SKM-1 treated with dmso at 0.1 percent for 144 hours (cell line): ENCODE measurements around the gene TRPM8.

Experiments
- DNase-seq: peaks from one replicate; lab custom pipeline; 2025; ENCODE audit not compliant: unreplicated experiment; lab: John Stamatoyannopoulos, UW

Gene TRPM8

GRCh38 chr2:234038076-234038802 is 121.1 kb downstream of the TRPM8 start:
- DNase-seq = no peak

GRCh38 chr2:234044157-234044556 is 127.0 kb downstream of the TRPM8 start:
- no peak for DNase-seq

GRCh38 chr2:234046521-234046920 is 129.3 kb downstream of the TRPM8 start:
- no peak for DNase-seq

GRCh38 chr2:234047361-234047760 is 130.2 kb downstream of the TRPM8 start:
- no peak for DNase-seq

- DNase-seq = no peak
Measured at GRCh38 chr2:234048049-234048448, 130.9 kb downstream of the TRPM8 start.

GRCh38 chr2:234050455-234051135 is 133.4 kb downstream of the TRPM8 start, which contains the start of gene SPP2:
Gene SPP2 (plus strand): TSS chr2:234050702. CDS start chr2:234050787, 85 bp downstream.
- DNase-seq = no peak

GRCh38 chr2:234051374-234052070 is 134.3 kb downstream of the TRPM8 start:
- no peak for DNase-seq

GRCh38 chr2:234058881-234059280 is 141.7 kb downstream of the TRPM8 start:
- DNase-seq = no peak

- DNase-seq = no peak
Measured at GRCh38 chr2:234060236-234060635, 143.1 kb downstream of the TRPM8 start.

- no peak for DNase-seq
Measured at GRCh38 chr2:234061624-234062257, 144.6 kb downstream of the TRPM8 start.

GRCh38 chr2:234066587-234066986 is 149.4 kb downstream of the TRPM8 start:
- no peak for DNase-seq
